Activated CD4-positive, CD25-positive, alpha-beta regulatory T cell treated with anti-CD3 and anti-CD28 coated beads, Interleukin-2, amount 50 U/mL, for 72 hours (primary cell): ENCODE measurements around the gene ZMPSTE24.
A peak's percentile ranks its signal among the peaks of the same experiment; 100 is the strongest.
"Not testable (repeated sequence)": the region's sequence is repeated elsewhere in the genome, so short reads cannot be mapped to it uniquely, and the experiment has no call there.

ENCODE experiments used
- DNase-seq: peaks from one replicate; pipeline ENCODE4 v3.0.0; 2021

The ZMPSTE24 gene

DNA sequence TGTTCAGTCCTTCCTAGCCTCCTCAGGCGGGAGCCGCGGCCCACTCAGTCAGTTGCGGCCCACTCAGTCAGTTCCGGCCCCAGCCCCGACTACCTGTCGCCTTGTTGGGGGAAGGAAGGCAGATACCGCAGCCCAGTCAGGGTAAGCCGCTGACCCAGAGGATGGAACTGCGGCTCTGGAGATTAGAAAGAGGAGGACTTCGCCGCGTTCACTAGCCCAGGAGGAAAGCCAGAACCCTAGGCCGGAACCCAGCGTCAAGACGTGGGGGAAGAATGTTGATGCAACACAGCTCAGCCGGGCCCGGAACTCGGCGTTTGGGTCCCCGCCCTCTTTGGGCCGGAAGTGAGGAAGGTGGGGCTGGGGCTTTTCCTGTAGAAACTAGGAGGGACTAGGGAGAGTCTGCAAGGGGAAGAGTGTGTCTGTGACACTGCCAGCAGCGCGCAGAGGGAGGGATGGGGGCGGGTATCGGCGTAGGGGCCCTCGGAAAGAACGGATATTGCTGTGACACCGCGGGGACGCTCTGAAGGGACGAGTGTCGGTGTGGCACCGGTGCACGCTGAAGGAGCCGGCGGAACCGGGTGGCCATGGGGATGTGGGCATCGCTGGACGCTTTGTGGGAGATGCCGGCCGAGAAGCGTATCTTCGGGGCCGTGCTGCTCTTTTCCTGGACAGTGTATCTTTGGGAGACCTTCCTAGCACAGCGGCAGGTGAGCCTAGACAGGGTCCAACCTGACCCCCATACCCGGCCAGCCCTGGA is at the start of gene ZMPSTE24:
Gene ZMPSTE24, plus strand, starts transcription at position 549 of the 757 bp plus-strand sequence. Its CDS starts 36 bp downstream, at position 585.
- DNase-seq: peak; percentile 90

DNA sequence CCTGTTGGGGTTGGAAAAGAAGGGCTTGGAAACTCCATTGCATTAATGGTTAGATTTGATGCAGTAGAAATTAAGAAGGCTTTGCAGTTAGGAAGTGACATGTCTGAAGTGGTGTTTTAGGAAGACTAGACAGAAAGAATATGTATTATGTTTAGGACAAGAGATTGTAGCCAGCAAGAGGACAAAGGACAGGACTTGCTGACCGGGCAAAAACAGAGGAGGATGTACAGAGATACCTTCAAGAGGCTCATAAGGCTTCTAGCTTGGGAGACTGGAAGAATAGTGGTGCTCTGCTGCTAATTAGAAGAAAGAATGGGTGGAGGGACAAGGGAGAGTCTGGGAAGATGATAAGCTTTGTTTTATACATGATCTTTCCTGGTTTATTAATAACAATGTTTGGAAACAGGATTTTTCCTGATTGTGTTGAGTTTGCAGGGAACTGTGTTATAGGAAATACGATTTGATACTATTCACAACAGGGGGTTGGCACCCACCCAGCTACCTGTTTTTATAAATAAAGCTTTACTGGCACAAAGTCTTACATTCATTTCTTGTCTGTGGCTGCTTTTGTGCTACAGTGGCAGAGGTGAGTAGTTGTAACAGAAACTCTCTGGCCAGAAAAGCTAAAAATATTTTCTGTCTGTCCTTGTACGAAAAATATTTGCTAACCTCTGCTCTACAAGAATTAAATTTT is 47.4 kb upstream of the ZMPSTE24 start:
- DNase-seq: no peak

DNA sequence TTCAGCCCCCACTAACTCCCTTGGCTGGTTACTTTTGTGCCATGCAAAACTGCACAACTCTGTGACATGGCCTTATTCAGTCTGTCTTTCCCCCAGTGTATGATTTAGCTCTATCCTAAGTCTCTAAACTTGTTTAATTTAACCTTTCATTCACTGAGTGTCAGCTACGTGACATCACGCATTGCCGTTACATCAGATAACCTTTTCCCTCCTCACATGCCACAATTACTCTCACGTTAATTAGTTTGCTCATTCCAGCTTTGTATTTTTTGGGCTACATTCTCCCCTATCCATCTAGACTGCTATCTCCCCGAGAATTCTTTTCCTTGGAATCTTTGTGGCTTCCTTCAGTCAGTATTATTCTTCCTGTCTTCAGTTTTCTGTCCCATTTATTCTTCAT is 39.7 kb upstream of the ZMPSTE24 start:
- no peak for DNase-seq

DNA sequence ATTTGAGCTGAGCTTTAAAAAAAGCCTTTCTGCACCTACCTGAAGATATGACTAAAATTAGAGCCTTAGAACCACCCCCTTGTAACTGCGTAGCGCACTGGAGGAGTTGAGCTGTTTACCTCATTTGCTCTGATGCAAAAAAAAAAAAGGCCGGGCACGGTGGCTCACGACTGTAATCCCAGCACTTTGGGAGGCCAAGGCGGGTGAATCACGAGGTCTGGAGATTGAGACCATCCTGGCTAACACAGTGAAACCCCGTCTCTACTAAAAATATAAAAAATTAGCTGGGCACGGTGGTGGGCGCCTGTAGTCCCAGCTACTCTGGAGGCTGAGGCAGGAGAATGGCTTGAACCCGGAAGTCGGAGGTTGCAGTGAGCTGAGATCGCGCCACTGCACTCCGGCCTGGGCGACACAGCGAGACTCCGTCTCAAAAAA is 36.5 kb upstream of the ZMPSTE24 start:
- not testable (repeated sequence) for DNase-seq

DNA sequence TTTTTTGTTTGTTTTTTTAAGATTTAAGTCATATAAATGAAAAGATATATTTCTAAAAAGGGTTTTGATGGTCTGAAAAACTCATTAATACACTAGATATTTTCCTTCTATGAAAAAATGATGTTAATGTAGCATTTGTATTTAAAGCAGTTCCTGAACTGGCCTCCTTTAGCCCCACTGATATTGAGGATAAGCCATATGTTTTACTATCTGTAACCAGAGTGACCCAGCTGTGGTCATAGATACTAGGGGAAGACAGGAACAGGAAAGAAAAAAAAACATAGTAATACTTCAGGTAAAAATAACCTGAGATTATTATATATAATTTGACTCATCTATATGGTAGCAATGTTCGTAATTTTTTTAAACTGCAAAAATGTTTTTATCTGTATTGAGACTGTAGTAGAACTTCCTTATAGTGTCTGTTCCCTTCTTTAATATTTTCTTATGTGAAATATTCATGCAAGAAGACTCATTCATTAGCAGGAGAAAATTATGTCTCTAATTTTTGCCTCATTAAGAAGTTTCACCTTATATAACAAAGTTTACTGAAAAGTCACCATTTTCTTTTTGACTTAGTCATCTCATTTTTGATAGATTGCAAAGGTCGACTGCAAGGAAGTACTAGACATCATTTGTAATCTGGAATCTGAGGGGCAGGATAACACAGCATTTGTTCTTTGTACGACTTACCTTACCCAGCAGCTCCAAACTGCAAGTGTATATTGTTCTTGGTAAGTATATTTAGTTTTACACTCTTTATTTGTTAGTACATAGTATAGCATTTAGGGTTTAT is 35.9 kb upstream of the ZMPSTE24 start:
- no peak for DNase-seq

DNA sequence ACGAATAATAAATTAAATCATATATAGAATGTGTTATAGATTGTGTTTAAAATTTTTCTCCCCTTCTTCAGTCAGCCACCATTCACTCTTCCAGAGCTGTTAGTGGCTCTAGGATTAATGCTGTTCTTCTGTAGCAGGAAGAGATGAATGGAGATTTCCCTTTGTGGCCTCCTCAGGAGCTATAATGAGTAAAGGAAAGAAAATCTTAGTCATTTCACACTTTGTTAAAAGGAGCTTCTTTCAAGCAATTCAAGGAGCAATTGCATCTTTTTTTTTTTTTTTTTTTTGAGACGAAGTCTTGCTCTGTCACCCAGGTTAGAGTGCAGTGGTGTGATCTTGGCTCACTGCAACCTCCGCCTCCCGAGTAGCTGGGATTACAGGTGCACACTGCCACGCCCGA is 34.0 kb upstream of the ZMPSTE24 start:
- no peak for DNase-seq

DNA sequence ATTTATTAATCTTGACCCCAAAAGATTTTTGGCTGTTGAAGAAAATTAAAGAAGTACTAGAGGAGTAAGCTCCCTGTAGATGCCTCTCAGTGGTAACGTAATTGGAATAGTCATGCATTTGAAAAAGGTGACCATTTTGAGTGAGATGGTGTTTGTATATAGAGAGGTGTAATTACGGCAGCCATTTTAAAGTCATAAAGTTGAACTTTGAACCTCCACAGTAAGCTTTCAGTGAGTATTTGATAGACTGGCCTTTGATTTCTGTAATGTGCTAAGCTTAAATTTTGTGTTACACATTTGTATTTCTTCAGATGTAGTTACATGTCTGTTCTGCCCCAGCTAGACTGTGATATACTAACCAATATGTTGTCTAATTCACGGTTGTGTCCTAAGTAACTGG is 31.8 kb upstream of the ZMPSTE24 start:
- no peak for DNase-seq

DNA sequence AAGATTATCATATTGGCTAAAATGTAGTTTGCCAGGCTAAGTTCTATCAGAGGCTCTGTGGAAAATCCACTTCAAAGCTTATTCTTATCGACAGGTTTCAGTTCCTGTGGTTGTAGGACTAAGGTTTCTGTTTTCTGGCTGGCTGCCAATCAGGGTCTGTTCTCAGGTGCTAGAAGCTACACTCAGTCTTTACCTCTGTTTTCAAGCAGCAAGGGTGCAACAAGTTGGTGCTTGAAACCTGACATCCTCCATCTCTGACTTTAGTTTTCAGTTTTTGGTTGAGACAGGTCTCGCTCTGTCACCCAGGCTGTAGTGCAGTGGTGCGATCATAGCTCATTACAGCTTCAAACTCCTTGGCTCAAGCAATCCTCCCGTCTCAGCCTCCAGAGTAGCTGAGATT is 25.6 kb upstream of the ZMPSTE24 start:
- DNase-seq: peak; percentile 48

DNA sequence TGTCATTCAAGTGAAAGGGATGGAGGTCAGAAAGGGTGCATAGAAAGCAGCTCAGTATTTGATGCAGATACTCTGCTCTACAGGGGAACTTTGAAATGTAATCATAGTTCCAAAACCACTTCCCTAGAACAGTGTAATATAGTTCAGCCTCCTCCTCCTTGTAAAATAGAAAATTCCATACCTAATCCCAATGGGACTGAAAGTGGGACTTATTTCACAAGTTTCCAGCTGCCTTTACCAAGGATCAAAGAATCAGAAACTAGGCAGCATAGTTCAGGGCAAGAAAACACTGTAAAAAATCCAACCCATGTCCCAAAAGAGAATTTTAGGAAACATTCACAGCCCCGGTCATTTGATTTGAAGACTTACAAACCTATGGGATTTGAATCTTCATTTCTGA is 18.4 kb upstream of the ZMPSTE24 start:
- no peak for DNase-seq

DNA sequence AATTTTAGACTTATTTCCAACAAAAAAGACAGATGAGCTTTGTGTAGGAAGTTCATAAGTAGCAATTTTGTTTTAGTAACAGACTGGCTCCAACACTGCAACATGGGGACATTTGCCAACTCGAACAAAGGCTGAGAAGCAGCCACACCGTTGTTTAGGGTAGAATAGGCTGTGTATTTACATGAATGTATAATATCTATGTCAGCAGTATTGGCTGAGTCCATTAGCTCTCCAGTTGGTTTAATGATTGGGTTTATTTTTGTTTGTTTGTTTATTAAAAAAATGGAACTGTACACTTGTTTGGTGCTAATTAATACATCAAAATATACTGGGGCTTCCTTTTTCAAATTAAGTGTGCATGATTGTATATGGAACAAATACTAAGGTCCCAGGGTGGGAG is 17.6 kb upstream of the ZMPSTE24 start:
- no peak for DNase-seq

DNA sequence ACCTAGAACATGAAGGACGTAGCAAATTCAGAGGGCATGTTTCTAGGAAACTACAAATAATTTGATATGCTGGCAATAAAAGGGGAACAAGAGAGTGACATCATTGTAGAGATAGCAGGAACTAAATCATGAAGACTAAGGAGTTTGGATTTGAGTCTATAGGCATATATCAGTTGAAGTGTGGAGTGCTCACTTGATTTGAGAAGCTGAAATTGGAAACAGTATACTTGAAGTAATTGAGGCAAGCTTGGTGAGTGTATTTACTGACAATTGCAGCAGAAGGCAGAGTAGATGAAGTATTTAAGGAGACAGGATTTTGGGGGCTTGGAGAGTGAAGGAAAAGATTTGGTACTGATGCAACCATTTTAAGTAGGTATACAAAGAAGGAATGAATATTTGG is 16.7 kb upstream of the ZMPSTE24 start:
- DNase-seq: no peak

DNA sequence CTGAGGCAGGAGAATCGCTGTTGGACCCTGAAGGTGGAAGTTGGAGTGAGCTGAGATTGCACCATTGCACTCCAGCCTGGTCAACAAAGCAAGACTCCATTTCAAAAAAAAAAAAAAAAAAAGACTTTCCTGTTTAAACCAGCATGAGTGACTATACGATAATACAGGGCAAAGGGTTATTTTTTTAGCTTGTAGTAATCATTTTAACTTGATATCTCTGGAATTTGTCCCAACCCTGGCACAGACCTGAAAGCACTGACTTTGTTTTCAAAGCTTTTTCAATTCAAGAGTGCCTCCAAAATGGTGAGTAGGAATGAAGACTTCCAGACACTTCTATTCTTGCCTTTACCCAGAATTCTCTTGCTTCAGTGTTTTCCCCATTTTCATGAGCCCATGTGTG is 14.7 kb upstream of the ZMPSTE24 start:
- DNase-seq: no peak

DNA sequence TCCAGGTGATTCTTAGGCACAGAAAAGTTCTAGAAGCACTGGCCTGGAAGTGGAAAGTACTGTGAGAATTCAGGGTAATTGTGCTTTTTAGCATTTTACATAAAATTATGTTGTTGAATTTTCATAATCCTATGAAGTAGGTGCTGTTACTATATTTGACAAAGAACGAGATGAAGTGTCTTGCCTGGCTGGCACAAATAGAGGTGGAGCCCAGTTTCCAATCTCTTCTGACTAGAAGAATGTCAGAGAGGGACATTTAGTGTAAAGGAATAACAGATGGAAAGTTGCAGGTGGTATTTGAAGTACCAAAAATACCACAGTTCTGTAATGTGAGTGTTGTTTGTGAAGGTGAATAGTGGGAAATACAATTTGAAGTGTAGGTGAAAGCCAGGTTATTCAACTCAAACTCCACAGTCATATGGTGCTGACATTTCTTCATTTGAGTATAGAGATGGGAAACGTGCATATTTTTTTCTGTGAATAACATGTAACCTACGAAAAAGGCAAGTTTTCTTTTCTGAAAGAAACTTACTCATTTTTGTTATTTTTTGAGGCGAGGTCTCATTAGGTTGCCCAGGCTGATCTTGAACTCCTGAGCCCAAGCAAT is 13.8 kb upstream of the ZMPSTE24 start:
- no peak for DNase-seq

DNA sequence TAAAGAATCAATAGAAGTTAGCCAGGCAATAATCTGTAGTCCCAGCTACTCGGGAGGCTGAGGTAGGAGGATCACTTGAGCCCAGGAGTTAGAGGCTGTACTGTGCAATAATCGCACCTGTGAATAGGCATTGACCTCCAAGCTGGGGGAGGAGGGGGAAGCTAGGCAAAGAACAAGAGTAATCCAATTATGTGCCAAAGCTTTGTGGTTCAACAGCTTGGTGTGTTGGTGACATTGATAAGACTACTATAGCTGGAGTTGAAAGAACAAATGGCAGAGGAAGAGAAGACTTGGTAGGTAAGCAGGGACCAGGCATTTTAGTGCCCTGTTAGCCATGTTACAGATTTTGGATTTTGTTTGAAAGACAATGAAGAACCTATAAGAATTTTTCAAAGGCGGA is 12.3 kb upstream of the ZMPSTE24 start:
- DNase-seq: no peak

DNA sequence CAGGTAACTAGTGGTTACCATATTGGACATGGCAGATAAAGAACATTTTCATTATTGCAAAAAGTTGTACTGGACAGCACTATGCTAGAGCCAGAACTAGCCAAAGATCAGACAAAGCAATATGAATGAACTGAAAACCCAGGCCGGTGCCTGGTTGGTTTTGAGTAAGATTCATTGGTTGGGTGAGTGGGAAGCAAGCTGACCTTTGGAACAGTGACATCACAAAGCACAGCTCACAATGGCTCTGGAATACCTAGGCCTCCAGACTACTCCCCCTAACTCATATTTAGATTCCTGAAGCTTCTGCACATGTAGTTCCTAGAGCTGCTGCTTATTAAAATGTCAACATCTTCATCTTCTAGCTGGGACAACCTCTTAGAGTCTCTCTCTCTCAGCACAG is 10.4 kb upstream of the ZMPSTE24 start, which contains the start of gene TMCO2:
Gene TMCO2, plus strand, starts transcription at position 283 of the 400 bp plus-strand sequence. Its CDS starts 57 bp downstream, at position 340.
- no peak for DNase-seq

DNA sequence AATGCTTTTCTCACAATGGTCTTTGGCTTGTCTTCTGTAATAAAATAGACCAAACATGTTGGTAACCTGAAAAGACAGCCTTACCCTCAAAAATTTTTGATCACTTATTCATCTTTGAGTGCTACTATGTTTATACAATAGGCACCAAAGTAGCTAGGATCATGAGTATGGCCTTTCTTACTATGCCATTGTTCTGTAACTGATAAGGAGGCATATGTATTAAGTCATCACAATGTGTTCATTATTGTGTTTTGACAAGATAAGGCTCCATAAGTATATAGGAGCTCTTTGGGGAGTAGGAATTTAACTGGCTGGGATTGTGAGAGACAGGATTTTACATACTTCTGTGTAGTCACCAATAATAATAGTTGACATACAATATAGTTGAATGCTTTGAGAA is 9.6 kb upstream of the ZMPSTE24 start:
- no peak for DNase-seq

DNA sequence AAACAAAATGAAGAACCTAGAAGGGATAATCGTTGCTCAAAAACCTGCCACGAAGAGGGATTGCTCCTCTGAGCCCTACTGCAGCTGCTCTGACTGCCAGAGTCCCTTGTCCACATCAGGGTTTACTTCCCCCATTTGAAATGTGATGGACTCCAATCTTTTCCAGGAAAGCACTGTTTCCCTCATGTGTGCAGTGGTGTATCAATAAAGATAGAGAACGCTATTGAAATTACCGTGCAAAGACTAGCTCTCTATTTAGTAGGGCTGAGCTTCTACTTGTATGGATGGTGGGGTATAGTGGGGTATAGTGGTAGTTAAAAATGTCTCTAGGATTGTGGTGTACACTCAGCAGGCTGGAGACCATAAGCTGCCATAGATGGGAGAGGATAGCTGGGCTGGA is 6.6 kb upstream of the ZMPSTE24 start:
- no peak for DNase-seq

DNA sequence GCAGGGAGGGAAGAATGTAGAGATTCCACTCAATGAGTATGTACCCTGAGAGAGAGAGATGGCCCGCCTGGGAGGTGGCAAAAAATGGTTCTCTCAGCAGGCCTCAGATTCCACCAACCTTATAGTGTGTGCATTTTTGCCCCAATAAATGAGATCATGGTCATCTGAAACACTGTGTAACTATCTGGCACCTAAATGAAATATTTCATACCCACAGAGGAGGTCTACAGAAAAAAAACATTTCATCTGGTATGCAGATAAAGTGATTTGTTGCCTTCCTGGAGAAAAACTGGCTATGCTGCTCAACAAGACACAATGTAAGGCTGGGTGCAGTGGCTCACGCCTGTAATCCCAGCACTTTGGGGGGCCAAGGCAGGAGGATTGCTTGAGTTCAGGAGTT is 5.4 kb upstream of the ZMPSTE24 start:
- no peak for DNase-seq

DNA sequence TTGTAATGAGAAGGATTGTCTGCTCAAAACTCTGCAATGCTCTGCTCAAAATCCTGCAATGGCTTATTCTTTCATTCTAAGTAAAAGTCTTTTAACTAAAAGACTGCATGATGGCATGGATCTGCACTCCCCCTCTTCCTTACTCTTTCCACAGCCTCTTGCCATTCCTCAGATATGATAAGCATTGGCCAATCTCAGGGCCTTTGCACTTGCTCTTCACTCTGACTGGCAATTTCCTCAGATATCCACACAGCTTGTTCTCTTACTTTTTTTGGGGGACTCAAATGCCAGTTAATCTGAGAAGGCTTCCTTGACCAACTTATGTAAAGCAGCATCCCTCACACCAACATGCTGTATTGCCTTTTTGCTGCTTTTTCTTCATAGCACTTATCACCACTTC is 2.8 kb upstream of the ZMPSTE24 start:
- DNase-seq: no peak

DNA sequence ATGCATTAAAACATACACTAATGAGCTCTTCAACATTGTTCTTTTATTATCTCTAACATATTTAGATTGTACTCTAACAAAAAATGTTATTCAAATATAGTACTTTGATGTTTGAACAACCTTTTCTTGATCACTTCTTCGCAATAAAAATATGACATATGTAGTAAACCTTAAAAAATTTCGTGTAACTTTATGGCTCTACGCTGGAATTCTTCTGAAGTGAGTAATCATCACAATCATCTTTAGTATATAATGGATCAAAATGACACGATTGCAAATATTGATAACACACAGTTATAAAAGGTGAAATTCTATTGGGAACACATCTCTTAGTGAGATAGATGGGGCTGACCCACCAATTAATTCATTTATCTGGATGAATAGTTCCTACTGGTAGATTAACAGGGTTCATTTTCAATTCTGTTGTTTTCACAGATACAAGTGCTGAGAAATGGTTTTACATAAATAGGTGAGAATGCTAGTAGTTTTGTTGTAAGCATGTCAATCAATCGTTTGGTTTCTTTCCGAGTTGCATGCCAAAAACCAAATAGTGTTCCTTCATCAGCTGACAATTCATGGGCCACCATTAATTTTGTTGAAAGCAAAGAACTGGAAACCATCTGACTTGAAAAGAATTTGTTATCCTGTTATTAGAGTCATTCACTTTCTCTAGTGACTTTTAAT is 1.5 kb upstream of the ZMPSTE24 start:
- no peak for DNase-seq

DNA sequence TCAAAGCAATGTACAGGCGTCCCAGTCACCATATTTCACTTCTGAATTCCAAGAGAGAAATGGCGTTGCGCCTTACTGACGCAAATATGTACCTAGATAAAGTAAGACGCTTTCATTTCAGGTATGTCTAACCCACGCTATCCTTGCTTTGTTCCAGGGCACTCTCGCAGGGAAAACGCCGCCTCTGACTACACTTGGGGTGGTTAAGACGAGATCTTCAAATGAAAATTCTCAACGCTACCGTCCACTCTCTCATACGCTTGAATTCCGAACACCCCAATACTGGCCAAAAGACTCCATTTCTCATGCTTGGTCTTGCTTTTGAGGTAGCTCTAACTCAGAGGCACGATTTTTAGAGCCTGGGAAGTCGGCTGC is 736 bp upstream of the ZMPSTE24 start:
- no peak for DNase-seq

DNA sequence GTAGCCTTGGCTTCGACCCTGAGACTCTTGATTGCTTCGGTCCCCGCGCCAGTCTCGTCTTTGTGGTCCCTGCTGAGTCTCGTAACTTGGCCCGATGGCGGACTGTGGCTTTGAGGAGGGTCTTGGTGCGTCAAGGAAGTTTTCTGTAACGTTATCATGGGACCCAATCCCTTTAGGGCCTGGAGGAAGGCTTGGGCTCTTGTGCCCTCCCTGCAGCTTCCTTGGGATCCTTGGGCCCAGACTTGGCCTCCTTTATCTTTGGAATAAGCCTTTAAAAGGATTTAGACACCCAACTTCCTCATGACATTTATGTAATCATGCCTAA is 371 bp downstream of the ZMPSTE24 start:
- DNase-seq: no peak

DNA sequence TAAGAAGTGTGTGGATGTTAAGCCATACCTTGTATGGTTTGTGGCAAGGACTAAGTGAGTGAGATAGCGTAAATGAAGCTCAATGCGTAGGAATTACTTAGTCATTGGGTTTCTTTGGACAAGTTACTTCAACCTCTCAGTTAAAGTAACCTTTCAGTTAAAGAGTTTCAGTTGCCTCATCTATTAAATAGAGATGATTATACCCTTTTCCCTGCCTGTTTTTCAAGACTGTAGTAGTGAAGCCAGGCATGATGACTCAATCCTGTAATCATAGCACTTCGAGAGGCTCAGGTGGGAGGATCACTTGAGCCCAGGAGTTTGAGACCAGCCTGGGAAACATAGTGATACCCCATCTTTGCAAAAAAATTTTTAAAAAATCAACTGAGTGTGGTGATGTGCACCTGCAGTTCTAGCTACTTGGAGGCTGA is 6.3 kb downstream of the ZMPSTE24 start:
- DNase-seq: no peak
